NCI-H2196 treated with DMSO at 0.1 percent for 48 hours (cell line): ENCODE data around the gene DDX17.

ENCODE experiments used
- DNase-seq: peaks from one replicate; lab custom pipeline; 2025; ENCODE audit not compliant: unreplicated experiment; lab: John Stamatoyannopoulos, UW

DDX17 gene

DNA sequence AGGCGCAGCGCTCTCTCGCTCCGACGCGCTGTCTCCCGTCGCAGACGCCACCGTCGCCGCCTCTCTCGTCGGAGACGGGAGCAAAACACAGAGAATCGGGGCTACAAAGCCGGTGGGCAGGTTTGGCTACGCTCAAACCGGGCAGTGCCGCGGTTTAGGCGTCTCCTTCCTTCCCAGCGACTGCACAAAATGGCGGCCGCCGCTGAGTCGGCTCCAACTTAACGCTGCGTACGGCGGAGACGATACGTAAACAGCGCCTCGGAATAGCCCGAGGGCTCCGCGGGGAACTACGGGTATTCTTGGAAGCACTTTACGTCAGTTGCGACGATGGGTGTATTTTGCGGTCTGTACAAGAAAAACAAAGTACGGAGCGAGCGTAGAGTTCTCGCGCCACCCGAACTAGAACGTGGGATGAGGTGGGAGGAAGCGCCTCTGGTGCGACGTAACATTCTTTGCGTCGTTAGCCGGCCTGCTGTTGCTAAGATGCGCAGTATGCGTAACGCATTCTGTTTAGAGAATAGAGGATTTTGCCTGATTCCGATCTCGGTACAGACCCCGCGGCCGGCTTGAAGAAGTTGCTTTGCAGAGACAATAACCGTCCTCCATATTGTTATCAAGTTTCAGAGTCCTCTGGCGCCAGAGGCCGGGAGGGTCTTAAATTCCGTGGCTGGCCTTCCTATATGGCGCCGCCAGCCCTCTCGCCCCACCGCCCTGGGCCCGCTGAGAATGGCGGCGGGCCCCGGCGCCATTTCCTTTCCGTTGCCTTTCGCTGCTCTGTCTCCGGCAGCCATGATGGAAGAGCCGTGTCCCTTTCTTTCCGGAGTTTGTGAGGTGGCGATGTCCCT is at the start of gene DDX17:
Gene DDX17 (minus strand): TSS at position 194 of the 845 bp plus-strand sequence.
- DNase-seq = peak; percentile 74

DNA sequence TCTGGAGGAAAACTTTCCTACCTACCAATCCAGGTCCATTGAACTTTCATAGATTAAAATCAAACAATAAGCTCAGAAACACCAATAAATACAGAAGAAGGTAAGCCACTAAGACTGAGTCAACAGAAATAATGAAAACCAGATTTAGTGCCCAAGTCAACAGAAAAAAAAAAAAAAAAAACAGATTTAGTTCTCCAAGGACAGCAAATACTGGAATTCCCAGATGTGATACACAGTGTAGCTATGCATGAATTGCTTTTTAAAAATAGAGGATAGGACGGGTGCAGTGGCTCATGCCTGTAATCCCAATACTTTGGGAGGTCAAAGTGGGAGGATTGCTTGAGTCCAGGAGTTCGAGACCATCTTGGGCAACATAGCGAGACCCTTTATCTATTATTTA is 48.2 kb upstream of the DDX17 start:
- DNase-seq = no peak

GRCh38 chr22:38549101-38549894 is 43.2 kb upstream of the DDX17 start:
- DNase-seq = no peak

DNA sequence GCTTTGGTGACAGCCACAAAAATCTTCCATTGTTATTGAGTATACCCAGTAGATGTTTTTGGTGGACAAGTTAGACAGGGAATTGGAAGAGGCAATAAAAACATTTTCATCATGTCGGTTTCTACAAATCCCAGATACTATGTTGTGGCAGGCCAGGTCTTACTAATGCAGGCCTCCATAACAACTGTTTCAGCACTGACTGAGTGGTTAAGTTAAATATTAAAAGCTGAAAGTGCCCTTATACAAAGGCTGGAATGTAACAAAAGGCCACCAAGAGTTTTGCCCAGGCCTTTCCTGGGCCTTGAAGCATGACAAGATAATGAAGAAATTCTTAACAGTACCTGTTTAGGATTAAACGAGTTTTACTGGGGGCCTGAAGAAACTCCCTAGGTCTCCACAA is 34.6 kb upstream of the DDX17 start:
- DNase-seq = no peak

DNA sequence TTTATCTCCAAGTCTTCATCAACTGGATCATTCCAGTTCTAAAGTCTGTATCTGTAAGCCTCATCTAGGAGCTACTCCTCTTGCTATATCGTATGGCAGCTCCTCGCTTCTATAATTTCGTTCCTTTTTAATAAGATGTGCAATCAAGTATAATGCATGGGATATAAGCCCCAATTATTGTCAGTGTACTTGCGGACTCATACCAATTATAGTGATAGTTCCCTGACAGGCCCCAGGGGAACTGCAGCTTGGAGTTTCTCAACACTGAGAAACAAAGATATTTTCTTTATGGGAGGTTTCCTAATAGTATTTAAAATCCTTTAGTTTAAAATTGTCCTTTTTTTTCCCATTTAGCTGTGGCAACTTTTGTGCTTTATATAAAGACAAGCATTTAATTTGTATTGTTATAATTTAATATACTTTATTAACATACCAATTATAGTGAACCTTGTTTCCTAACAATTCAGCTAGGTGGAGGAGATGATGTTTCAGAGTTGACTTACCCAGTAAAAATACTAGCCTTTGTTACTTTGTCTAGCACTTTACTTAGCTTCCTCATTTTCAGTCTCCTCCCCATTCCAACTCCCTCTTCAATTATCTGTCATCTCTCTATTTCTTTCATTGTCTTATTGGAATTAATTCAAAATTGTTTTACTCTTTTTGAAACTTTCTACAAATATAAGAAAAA is 25.3 kb upstream of the DDX17 start:
- no peak for DNase-seq

- DNase-seq = no peak
Observed at GRCh38 chr22:38524429-38524828, 18.3 kb upstream of the DDX17 start.

DNA sequence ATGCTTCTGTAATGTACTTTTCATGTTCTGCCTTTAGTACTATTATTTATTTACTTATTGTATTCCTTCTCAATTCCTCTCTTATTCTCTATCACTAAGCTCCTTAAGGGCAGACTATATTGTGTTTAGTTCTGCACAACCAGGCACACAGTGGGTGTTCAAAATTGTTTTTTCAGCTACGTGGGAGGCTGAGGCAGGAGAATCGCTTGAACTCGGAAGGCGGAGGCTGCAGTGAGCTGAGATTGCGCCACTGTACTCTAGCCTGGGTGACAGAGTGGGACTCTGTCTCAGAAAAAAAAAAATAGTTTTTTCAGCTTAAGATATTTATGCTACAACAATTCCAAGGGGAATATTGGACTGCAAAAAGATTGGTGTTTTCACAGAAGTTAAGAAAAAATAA is 17.4 kb upstream of the DDX17 start:
- DNase-seq = no peak

- no peak for DNase-seq
Observed at GRCh38 chr22:38523029-38523428, 16.9 kb upstream of the DDX17 start.

DNA sequence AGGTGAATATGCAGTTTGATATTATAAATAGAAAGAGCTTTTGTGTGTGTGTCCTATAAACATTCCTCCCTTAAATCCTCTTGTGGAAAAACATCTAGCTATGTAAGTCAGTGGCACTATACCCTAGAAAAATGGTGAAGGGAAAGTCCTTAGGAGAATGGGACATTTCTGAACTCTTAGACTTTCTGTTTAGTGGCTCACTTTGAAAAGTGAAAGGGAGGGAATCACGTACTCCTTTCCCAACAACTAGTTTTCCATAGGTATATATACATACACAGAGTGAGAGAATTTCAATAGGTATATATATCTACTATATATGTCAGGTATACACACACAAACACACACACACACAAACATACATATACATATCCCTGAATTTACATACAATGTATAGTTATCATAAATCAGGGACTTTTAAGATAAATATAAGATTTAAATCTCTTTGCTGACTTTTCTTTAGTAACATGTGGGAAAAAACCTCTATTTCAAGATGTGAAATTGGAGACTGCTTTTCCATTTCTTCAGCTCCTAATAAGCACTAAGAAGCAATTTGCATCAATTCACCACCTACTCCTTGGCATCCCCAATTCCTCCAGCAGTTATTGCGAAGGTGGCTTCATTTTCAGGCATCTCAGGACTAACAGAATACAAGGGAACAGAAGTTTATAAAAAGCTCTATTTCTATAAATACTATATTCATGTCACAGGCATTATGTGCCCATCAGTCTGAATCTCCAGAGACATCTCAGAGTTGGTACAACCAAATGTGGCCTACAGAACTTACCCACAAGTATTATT is 13.5 kb upstream of the DDX17 start:
- no peak for DNase-seq

DNA sequence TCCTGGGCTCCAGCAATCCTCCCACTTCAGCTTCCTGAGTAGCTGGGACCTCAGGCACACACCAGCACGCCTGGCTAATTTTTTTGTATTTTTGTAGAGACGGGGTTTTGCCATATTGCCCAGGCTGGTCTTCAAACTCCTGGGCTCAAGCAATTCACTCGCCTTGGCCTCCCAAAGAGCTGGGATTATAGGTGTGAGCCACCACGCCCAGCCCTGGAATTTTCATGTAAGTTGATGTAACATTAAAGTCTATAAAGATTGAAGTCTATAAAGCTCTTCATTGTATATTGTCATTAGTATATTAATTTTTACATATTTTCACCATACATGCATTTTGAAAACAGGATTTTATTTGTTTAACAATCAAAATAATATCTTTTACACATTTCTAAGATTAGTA is 12.5 kb upstream of the DDX17 start:
- no peak for DNase-seq

DNA sequence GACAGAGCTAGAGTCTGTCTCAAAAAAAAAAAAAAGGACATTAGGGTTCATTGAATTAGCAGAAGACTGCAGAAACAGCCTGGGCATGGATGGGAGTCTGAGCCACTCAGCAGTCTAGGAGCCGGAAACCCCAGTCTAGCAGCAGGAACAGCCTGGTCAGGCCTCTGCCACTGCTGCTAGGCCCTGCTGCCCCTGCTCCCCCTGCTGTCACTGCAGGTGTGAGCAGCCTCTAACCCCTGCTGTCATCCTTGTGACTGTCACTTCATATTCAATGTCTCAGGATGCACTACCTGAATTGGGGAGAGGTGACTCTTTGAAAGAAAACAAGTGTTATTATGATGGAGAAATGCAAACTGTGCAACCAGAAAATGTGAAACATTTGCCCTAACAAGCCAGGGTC is 7.0 kb upstream of the DDX17 start:
- no peak for DNase-seq

DNA sequence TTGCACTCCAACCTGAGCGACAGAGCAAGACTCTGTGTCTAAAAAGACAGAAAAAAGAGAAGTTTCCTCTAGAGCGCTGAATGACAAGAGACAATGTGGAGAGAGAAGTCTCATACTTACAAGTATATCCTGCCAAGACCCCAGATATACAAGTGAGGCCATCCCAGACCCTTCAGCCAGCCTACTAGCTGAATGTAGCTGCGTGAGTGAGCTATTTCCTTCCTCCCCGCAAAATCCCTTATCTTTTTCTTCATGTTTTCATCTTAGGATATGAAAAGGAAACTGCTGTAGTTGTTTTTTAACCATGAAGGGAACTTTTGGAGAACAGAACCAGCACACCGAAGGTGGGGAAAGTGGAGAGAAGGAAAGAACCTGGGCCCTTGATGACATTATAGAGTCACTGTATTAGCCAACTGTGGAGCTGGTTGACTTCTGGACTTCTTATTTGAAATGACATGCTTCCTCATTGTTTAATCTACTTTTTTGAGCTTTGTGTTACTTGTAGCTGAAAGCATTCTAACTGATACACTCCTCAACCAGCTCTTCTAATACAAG is 4.4 kb upstream of the DDX17 start:
- DNase-seq = no peak

DNA sequence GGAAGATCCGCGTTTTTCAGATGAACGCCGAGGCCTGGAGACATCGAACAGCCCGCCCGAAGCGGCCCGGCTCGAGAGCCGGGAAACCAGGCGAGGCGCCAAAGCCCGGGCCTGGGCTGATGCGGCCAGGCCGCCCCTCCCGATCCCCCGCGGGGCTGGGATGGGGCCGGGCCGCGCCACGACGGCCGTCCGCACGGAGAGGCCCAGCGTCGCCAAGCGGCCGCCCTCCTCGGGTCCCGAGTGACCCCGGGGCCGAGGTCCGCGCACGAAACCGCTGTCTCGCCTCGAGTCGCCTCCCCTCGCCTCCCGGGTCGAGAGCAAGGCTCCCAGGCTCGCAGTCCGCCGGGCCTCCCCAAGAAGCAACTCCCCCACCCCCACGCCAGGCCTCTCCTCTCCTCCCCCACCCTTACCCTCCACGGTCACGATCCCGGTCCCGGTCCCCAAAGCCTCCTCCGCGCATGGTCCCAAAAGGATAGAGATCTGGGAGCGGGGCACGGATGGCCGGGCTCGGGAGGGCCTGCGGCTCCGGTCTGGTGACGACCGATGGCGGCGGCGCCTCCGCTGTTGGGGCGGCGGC is 482 bp downstream of the DDX17 start:
- no peak for DNase-seq

- DNase-seq = no peak
Observed at GRCh38 chr22:38504731-38505540, 1.2 kb downstream of the DDX17 start.

- DNase-seq = no peak
Observed at GRCh38 chr22:38503021-38503420, 3.1 kb downstream of the DDX17 start.

- no peak for DNase-seq
Observed at GRCh38 chr22:38501797-38502672, 4.1 kb downstream of the DDX17 start.

- DNase-seq = no peak
Observed at GRCh38 chr22:38497869-38498268, 8.2 kb downstream of the DDX17 start.

DNA sequence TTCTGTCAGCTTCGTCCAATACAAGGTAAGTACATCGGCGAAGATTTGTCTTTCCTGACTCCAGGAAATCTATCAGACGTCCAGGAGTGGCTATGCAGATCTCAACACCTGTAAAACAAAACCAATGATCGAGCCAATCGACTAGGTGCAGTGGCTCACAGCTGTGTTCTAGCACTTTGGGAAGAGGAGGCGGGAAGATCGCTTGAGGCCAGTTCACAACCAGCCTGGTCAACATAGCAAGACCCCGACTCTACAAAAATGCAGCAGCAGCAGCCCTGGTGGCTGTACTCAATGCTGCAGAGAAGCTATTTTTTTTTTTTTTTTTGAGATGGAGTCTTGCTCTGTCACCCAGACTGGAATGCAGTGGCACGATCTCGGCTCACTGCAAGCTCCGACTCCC is 11.2 kb downstream of the DDX17 start:
- no peak for DNase-seq
